Tibial nerve (tissue), 4 donors: ENCODE measurements around the gene RPL35. TPM values are rescaled to one million over a fixed set of nuclear protein-coding genes. Genes with fewer than 3 reads are reported as not detected.

ENCODE experiments used
- DNase-seq, 2 donors: peaks; one replicate each; pipeline ENCODE4 v3.0.0-alpha.2; 2019; ENCODE audit warnings: low spot score in 2 of 2
- H3K27ac ChIP-seq, 4 donors: fragments of 200-600 bp; sonication (generic) in 3 of 4; one replicate each; pipeline ENCODE4 v1.5.1; 2017 to 2019; ENCODE audit warnings: mild to moderate bottlenecking in 1 of 4
- H3K27me3 ChIP-seq, 2 donors: fragments of 200-600 bp; sonication (generic) in 1 of 2; one replicate each; pipeline versions ENCODE4 v1.5.1 to v1.6.0; 2017 to 2019
- H3K36me3 ChIP-seq, 3 donors: fragments of 200-600 bp; sonication (generic); one replicate each; pipeline ENCODE4 v1.5.1; 2018 to 2019
- H3K4me1 ChIP-seq, 4 donors: fragments of 200-600 bp; sonication (generic) in 3 of 4; one replicate each; pipeline ENCODE4 v1.5.1; 2017 to 2019
- H3K4me3 ChIP-seq, 4 donors: fragments of 200-600 bp; sonication (generic) in 3 of 4; one replicate each; pipeline ENCODE4 v1.5.1; 2017 to 2019; ENCODE audit warnings: mild to moderate bottlenecking in 1 of 4, moderate library complexity in 1 of 4
- H3K9me3 ChIP-seq, 4 donors: fragments of 200-600 bp; sonication (generic) in 3 of 4; one replicate each; pipeline ENCODE4 v1.5.1; 2017 to 2019
- CTCF ChIP-seq, 5 experiments: fragments of 200-600 bp in 3 of 5; fragments of 450-650 bp in 2 of 5; sonication (generic) in 3 of 5; IDR thresholded peaks; one replicate each; pipeline ENCODE4 v1.5.1; 2016 to 2019; ENCODE audit warnings: antibody characterized with exemption in 5 of 5, mild to moderate bottlenecking in 3 of 5, moderate library complexity in 2 of 5
- EP300 ChIP-seq, 2 donors: sonication (generic); formaldehyde crosslinking; IDR thresholded peaks; one replicate each; pipeline ENCODE4 v1.6.1; 2017; ENCODE audit warnings: antibody characterized with exemption in 2 of 2, mild to moderate bottlenecking in 1 of 2
- POLR2A ChIP-seq, 2 donors: fragments of 450-650 bp; IDR thresholded peaks; one replicate each; pipeline ENCODE4 v1.6.1; 2017; ENCODE audit warnings: antibody characterized with exemption in 2 of 2, mild to moderate bottlenecking in 2 of 2, moderate library complexity in 2 of 2
- WGBS, 2 donors: methylation state at CpG; one replicate each; pipeline ENCODE4 v1.1.5; 2018; 5-methylcytosine and 5-hydroxymethylcytosine counted together
- total RNA-seq, 4 donors: library from RNA; depleted of rRNA; stranded (reverse); fragments of >200 nt; gene quantifications; one replicate each; pipeline ENCODE4 v1.1.0, GENCODE V29; 2016

Gene RPL35
- total RNA-seq, 4 donors from 2014 or later = 1,854 to 2,171 (median 1,912) TPM

GRCh38 chr9:124889006-124889405, 27.2 kb upstream of the RPL35 start:
- H3K9me3 ChIP-seq = no peaks in the 10 kb centered on the region
- no peak overlapping the region for H3K4me3 ChIP-seq
- peaks cover 0 to 98% (median 29%) of the 10 kb centered on the region in 3 donors for H3K36me3 ChIP-seq
- TF ChIP-seq POLR2A (IDR thresholded peaks at IDR 0.05) (no peak), CTCF (IDR thresholded peaks at IDR 0.05) (no peak), EP300 (IDR thresholded peaks at IDR 0.05) (no peak)
- H3K27ac ChIP-seq = no peak overlapping the region
- 88 to 95% methylated on average over 9 to 13 of the region's 13 CpGs for WGBS, 2 donors
- no peaks in the 10 kb centered on the region for H3K4me1 ChIP-seq
- no peaks in the 10 kb centered on the region for H3K27me3 ChIP-seq
- no peak for DNase-seq

GRCh38 chr9:124887832-124888231, 26.1 kb upstream of the RPL35 start:
- DNase-seq = no peak
- no peaks in the 10 kb centered on the region for H3K9me3 ChIP-seq
- no peak overlapping the region for H3K4me3 ChIP-seq
- no peak overlapping the region for H3K27ac ChIP-seq
- H3K36me3 ChIP-seq = peaks cover 0 to 98% (median 29%) of the 10 kb centered on the region in 3 donors
- H3K27me3 ChIP-seq = no peaks in the 10 kb centered on the region
- WGBS, 2 donors = 85 to 86% methylated on average over 5 of the region's 5 CpGs
- H3K4me1 ChIP-seq = no peaks in the 10 kb centered on the region
- TF ChIP-seq POLR2A (IDR thresholded peaks at IDR 0.05) = no peak

GRCh38 chr9:124886866-124887492, 25.2 kb upstream of the RPL35 start:
- H3K27ac ChIP-seq = no peak overlapping the region
- H3K27me3 ChIP-seq = no peaks in the 10 kb centered on the region
- no peak for TF ChIP-seq POLR2A (IDR thresholded peaks at IDR 0.05)
- no peak for TF ChIP-seq CTCF (IDR thresholded peaks at IDR 0.05)
- no peak for TF ChIP-seq EP300 (IDR thresholded peaks at IDR 0.05)
- no peak overlapping the region for H3K4me3 ChIP-seq
- DNase-seq = no peak
- 79 to 86% methylated on average over 17 of the region's 17 CpGs for WGBS, 2 donors
- H3K36me3 ChIP-seq = peaks cover 0 to 100% (median 29%) of the 10 kb centered on the region in 3 donors
- H3K9me3 ChIP-seq = no peaks in the 10 kb centered on the region
- H3K4me1 ChIP-seq = no peaks in the 10 kb centered on the region

GRCh38 chr9:124886461-124886860, 24.7 kb upstream of the RPL35 start:
- Histone ChIP-seq H3K9me3 (no peaks in the 10 kb centered on the region), H3K4me3 (no peak overlapping the region), H3K27ac (no peak overlapping the region), H3K4me1 (no peaks in the 10 kb centered on the region), H3K36me3 (peaks cover 0 to 100% (median 29%) of the 10 kb centered on the region in 3 donors), H3K27me3 (no peaks in the 10 kb centered on the region)
- TF ChIP-seq EP300 (IDR thresholded peaks at IDR 0.05) = no peak
- 84 to 91% methylated on average over 10 of the region's 10 CpGs for WGBS, 2 donors
- no peak for DNase-seq

GRCh38 chr9:124885551-124885950, 23.8 kb upstream of the RPL35 start:
- no peak for TF ChIP-seq CTCF (IDR thresholded peaks at IDR 0.05)
- TF ChIP-seq EP300 (IDR thresholded peaks at IDR 0.05) = no peak
- no peak for TF ChIP-seq POLR2A (IDR thresholded peaks at IDR 0.05)
- Histone ChIP-seq H3K27me3 (no peaks in the 10 kb centered on the region), H3K27ac (no peak overlapping the region), H3K9me3 (no peaks in the 10 kb centered on the region), H3K36me3 (peaks cover 0 to 100% (median 29%) of the 10 kb centered on the region in 3 donors), H3K4me1 (no peaks in the 10 kb centered on the region), H3K4me3 (no peak overlapping the region)
- 90% methylated on average over 4 of the region's 4 CpGs for WGBS, 2 donors
- no peak for DNase-seq

- 71 to 80% methylated on average over 4 of the region's 4 CpGs for WGBS, 2 donors
- TF ChIP-seq EP300 (IDR thresholded peaks at IDR 0.05) = no peak
- TF ChIP-seq CTCF (IDR thresholded peaks at IDR 0.05) = no peak
- TF ChIP-seq POLR2A (IDR thresholded peaks at IDR 0.05) = no peak
- no peak for DNase-seq
- no peaks in the 10 kb centered on the region for H3K9me3 ChIP-seq
- H3K27ac ChIP-seq = no peak overlapping the region
- H3K36me3 ChIP-seq = peaks cover 3 to 100% (median 29%) of the 10 kb centered on the region in 3 donors
- H3K4me1 ChIP-seq = no peaks in the 10 kb centered on the region
- H3K4me3 ChIP-seq = no peak overlapping the region
- H3K27me3 ChIP-seq = no peaks in the 10 kb centered on the region
These were observed 22.6 kb upstream of the RPL35 start for GRCh38 chr9:124884376-124884775.
